ENCODE measurements around the gene CD1E. TPM values are rescaled to one million over a fixed set of nuclear protein-coding genes. Genes with fewer than 3 reads are reported as not detected.

The CD1E gene
- total RNA-seq = under 1 TPM in 1 of 4 donors, not detected in 3; 0.44 TPM

GRCh38 chr1:158353303-158354075 lies at the start of gene CD1E:
Gene CD1E, plus strand, starts transcription at chr1:158353894. Its CDS starts 95 bp downstream, at chr1:158353989.
- no peak for DNase-seq (ENCODE audit: low spot score)
- ATAC-seq (ENCODE audit: low FRiP score) = no peak
- no peak for TF ChIP-seq CTCF (IDR thresholded peaks at IDR 0.05)

- no peak for TF ChIP-seq CTCF (IDR thresholded peaks at IDR 0.05)
- no peak for ATAC-seq (ENCODE audit: low FRiP score)
- no peak for DNase-seq (ENCODE audit: low spot score)
Measured at GRCh38 chr1:158310623-158311022, 43.1 kb upstream of the CD1E start.

GRCh38 chr1:158311066-158311465 lies 42.6 kb upstream of the CD1E start:
- no peak for TF ChIP-seq CTCF (IDR thresholded peaks at IDR 0.05)
- ATAC-seq (ENCODE audit: low FRiP score) = no peak

GRCh38 chr1:158323866-158324265 lies 29.8 kb upstream of the CD1E start:
- ATAC-seq (ENCODE audit: low FRiP score) = no peak
- TF ChIP-seq CTCF (IDR thresholded peaks at IDR 0.05) = no peak
- no peak for DNase-seq (ENCODE audit: low spot score)

More at GRCh38 chr1:158311066-158311465, 42.6 kb upstream of the CD1E start:
- no peak for DNase-seq (ENCODE audit: low spot score)

GRCh38 chr1:158324395-158324794 lies 29.3 kb upstream of the CD1E start:
- no peak for TF ChIP-seq CTCF (IDR thresholded peaks at IDR 0.05)
- no peak for ATAC-seq (ENCODE audit: low FRiP score)
- DNase-seq (ENCODE audit: low spot score) = no peak

- ATAC-seq (ENCODE audit: low FRiP score) = no peak
- no peak for DNase-seq (ENCODE audit: low spot score)
Measured at GRCh38 chr1:158327481-158327880, 26.2 kb upstream of the CD1E start.

More at GRCh38 chr1:158327481-158327880, 26.2 kb upstream of the CD1E start:
- TF ChIP-seq CTCF (IDR thresholded peaks at IDR 0.05) = no peak
